Measurements from ENCODE around the gene NTRK1.

DNA sequence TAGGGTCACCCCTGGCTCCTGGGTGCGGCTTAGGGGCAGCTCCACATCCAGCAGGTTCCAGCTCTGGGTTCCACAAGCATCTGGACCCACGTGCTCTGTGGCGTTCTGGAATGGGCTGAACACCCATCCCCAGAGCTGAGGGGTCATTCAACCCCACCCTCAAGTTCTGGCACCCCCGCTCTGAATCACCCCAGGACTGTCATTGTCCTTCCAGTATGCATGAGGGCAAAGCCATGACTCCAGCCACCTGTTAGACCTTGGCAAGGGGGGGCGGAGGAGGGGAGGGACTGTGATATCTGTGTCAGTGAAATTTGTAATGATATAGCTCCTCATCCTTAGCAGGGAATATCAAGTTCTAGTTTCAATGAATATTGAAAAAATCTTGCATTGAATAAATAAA, 14.0 kb upstream of the NTRK1 start:
- no peak for TF ChIP-seq EZH2 (IDR thresholded peaks at IDR 0.05; ENCODE audit: insufficient read depth, poor library complexity, severe bottlenecking)
- no peak for TF ChIP-seq EZH2phosphoT487 (IDR thresholded peaks at IDR 0.05; ENCODE audit: insufficient read depth, low read depth)
